Activated CD8-positive, alpha-beta T cell treated with anti-CD3 and anti-CD28 coated beads, Interleukin-2, amount 10 ng/mL, durations not matched to agents 7 days and 5 days (primary cell): ENCODE data around the gene LRBA. TPM values are rescaled to one million over a fixed set of nuclear protein-coding genes. Genes with fewer than 3 reads are reported as not detected.

Source experiments
- ATAC-seq: fragments of 150-1000 bp; cut with Tn5 transposase; one replicate; pipeline ENCODE4 v1.10.0; 2021; ENCODE audit warnings: moderate library complexity
- CTCF ChIA-PET: fragments of 350-600 bp; sonication (Branson Sonifier 250); formaldehyde crosslinking; loops from one replicate; lab custom pipeline; 2021; ENCODE audit warnings: antibody characterized with exemption; lab: Charles Lee
- POLR2A ChIA-PET: fragments of 350-600 bp; sonication (Branson Sonifier 250); formaldehyde crosslinking; loops from one replicate; lab custom pipeline; 2021; ENCODE audit warnings: antibody characterized with exemption; lab: Charles Lee
- DNase-seq: peaks from one replicate; pipeline ENCODE4 v3.0.0-alpha.2; 2020
- H3K27ac Mint-ChIP-seq: one replicate; pipeline ENCODE4 v1.8.0; 2021; ENCODE audit warnings: mild to moderate bottlenecking, mixed read lengths
- H3K27me3 Mint-ChIP-seq: one replicate; pipeline ENCODE4 v1.8.0; 2021; ENCODE audit warnings: low read depth, mixed read lengths
- H3K36me3 Mint-ChIP-seq: one replicate; pipeline ENCODE4 v1.8.0; 2021; ENCODE audit warnings: low read depth, mixed read lengths
- H3K4me1 Mint-ChIP-seq: one replicate; pipeline ENCODE4 v1.8.0; 2021; ENCODE audit warnings: low read depth, mixed read lengths
- H3K4me3 Mint-ChIP-seq: one replicate; pipeline ENCODE4 v1.8.0; 2021; ENCODE audit warnings: mild to moderate bottlenecking, mixed read lengths
- H3K9me3 Mint-ChIP-seq: one replicate; pipeline ENCODE4 v1.8.0; 2022; ENCODE audit warnings: mixed read lengths; ENCODE audit not compliant: insufficient read depth
- total RNA-seq, 2 experiments: library from RNA; stranded (reverse); gene quantifications; one replicate each; pipeline ENCODE4 v1.2.3, GENCODE V29; 2021

Gene LRBA
- total RNA-seq, 2 experiments from 2014 or later, result 43.3 to 44.5 TPM

GRCh38 chr4:150219841-150220240 lies 795.2 kb downstream of the LRBA start:
- H3K9me3 Mint-ChIP-seq, result no peaks in the 10 kb centered on the region
- no peaks in the 10 kb centered on the region for H3K36me3 Mint-ChIP-seq
- no peak for ATAC-seq
- no peaks in the 10 kb centered on the region for H3K4me1 Mint-ChIP-seq
- H3K27ac Mint-ChIP-seq, result no peak overlapping the region
- H3K27me3 Mint-ChIP-seq, result no peaks in the 10 kb centered on the region
- CTCF ChIA-PET, result no interaction called here
- no peak overlapping the region for H3K4me3 Mint-ChIP-seq
- POLR2A ChIA-PET, result no interaction called here
- DNase-seq, result no peak

- DNase-seq (no peak), ATAC-seq (no peak)
- Mint-ChIP-seq H3K27ac (no peak overlapping the region), H3K36me3 (no peaks in the 10 kb centered on the region), H3K4me3 (no peak overlapping the region), H3K4me1 (no peaks in the 10 kb centered on the region), H3K9me3 (no peaks in the 10 kb centered on the region), H3K27me3 (peaks cover 5% of the 10 kb centered on the region)
- POLR2A ChIA-PET, result no interaction called here
- CTCF ChIA-PET, result interaction anchor here (1.2 kb wide), 1 partner anchor 25 kb away, joined by 3 read pairs; no protein-coding TSS in a partner anchor
Observed at GRCh38 chr4:150218447-150218846, 796.6 kb downstream of the LRBA start.

DNA sequence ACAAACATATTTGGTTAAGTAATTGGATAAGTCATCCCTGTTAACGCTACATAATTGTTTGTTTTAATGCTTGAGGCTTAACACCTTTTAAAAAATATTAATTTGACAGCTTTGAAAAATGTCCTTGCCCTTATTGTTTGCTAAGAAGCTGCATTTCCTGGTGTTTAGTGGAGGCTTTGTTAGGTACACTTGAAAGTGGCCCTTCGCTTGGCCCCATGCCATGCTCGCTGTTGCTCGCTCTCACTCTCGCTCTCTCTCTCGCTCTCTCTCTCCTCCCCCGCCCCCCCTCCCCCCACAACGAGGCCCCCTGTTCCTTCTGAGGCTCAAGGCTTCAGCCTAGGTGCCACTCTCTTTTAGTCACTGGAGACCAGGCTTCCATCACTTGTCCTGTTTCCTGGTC lies 797.3 kb downstream of the LRBA start:
- ChIA-PET CTCF (interaction anchor here (1.2 kb wide), 1 partner anchor 26 kb away, joined by 3 read pairs; no protein-coding TSS in a partner anchor), POLR2A (no interaction called here)
- no peak overlapping the region for H3K27ac Mint-ChIP-seq
- H3K4me1 Mint-ChIP-seq, result no peaks in the 10 kb centered on the region
- no peak overlapping the region for H3K4me3 Mint-ChIP-seq
- ATAC-seq (no peak), DNase-seq (no peak)
- no peaks in the 10 kb centered on the region for H3K9me3 Mint-ChIP-seq
- H3K36me3 Mint-ChIP-seq, result no peaks in the 10 kb centered on the region
- peaks cover 6% of the 10 kb centered on the region for H3K27me3 Mint-ChIP-seq

DNA sequence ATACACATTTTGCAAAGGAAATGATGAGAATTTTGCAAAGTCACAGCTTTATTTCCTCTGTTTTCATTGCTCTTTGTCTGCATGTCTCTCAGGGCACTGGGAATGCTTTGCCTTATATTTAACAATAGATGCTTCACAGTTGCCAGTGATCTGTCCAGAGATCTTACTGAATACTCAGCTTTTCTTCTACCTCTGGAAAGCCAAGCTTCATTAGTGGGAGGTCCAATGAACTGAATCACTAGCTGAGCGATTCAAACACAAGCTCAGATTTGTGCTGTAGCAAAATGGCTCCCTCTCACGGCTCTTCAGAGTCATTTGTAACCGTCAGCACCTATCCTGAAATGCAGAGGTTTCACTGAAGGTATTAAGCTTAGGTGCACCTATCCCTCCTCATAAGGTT lies 797.9 kb downstream of the LRBA start:
- Mint-ChIP-seq H3K36me3 (no peaks in the 10 kb centered on the region), H3K4me1 (no peaks in the 10 kb centered on the region), H3K27ac (no peak overlapping the region), H3K9me3 (no peaks in the 10 kb centered on the region), H3K4me3 (no peak overlapping the region), H3K27me3 (peaks cover 9% of the 10 kb centered on the region)
- DNase-seq, result no peak
- ATAC-seq, result no peak
- ChIA-PET CTCF (interaction anchor here (1.2 kb wide), 1 partner anchor 26 kb away, joined by 3 read pairs; no protein-coding TSS in a partner anchor), POLR2A (no interaction called here)

DNA sequence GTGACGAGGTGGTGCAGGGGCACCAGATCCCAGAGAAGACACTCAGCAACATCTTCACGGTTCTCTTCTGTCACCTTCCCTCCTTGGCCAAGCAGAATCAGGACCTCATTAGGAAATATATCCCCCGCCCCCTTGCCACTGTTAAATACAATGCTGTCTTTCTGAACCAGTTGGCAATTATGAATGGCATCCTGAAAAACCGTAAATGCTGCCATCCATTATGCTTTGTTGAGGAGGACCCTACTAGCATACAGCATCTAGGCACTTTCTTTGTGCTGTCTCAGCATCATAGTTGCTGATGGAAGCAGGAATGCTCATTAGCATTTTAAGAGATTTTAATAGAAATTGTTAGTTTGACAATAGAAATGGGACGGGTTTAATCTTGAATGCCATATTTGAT lies 798.4 kb downstream of the LRBA start:
- Mint-ChIP-seq H3K27ac (no peak overlapping the region), H3K27me3 (peaks cover 9% of the 10 kb centered on the region), H3K4me3 (no peak overlapping the region), H3K9me3 (no peaks in the 10 kb centered on the region), H3K36me3 (no peaks in the 10 kb centered on the region), H3K4me1 (no peaks in the 10 kb centered on the region)
- ChIA-PET POLR2A (no interaction called here), CTCF (no interaction called here)
- no peak for DNase-seq
- ATAC-seq, result no peak

- H3K27ac Mint-ChIP-seq, result no peak overlapping the region
- ATAC-seq, result no peak
- H3K27me3 Mint-ChIP-seq, result peaks cover 9% of the 10 kb centered on the region
- no peaks in the 10 kb centered on the region for H3K4me1 Mint-ChIP-seq
- POLR2A ChIA-PET, result no interaction called here
- no peak overlapping the region for H3K4me3 Mint-ChIP-seq
- CTCF ChIA-PET, result no interaction called here
- H3K9me3 Mint-ChIP-seq, result no peaks in the 10 kb centered on the region
- DNase-seq, result no peak
- no peaks in the 10 kb centered on the region for H3K36me3 Mint-ChIP-seq
Observed at GRCh38 chr4:150215601-150216000, 799.5 kb downstream of the LRBA start.

Other genes starting within 250 kb of the LRBA start
- gene RPS3A, start 84.3 kb upstream of the LRBA start, total RNA-seq, result 1,000 to 10,000 TPM; 1,540 to 1,580 TPM